T-helper 17 cell (primary cell): Measurements from ENCODE around the gene SPG7. TPM values are rescaled to one million over a fixed set of nuclear protein-coding genes. Genes with fewer than 3 reads are reported as not detected.
A peak's percentile ranks its signal among the peaks of the same experiment; 100 is the strongest.

Experiments used
- ATAC-seq: fragments of 150-1000 bp; cut with Tn5 transposase; 2 replicates; pipeline ENCODE4 v1.10.0; 2021; ENCODE audit warnings: mild to moderate bottlenecking, moderate library complexity
- DNase-seq, 3 donors: peaks; one replicate each; pipeline versions ENCODE4 v3.0.0 to v3.0.0-alpha.2; 2020 to 2021
- H3K9me3 ChIP-seq: one replicate; pipeline ENCODE4 v1.7.0; 2013; ENCODE audit warnings: low read length, mild to moderate bottlenecking; ENCODE audit not compliant: control insufficient read depth, poor library complexity, severe bottlenecking
- H3K27ac Mint-ChIP-seq: one replicate; pipeline ENCODE4 v1.8.0; 2022; ENCODE audit warnings: mild to moderate bottlenecking, moderate library complexity, mixed read lengths
- H3K27me3 Mint-ChIP-seq: one replicate; pipeline ENCODE4 v1.8.0; 2022; ENCODE audit warnings: mixed read lengths
- H3K36me3 Mint-ChIP-seq: one replicate; pipeline ENCODE4 v1.8.0; 2022; ENCODE audit warnings: low read depth, mixed read lengths
- H3K4me1 Mint-ChIP-seq: one replicate; pipeline ENCODE4 v1.8.0; 2022; ENCODE audit warnings: mild to moderate bottlenecking, mixed read lengths
- H3K4me3 Mint-ChIP-seq: one replicate; pipeline ENCODE4 v1.8.0; 2022; ENCODE audit warnings: mild to moderate bottlenecking, moderate library complexity, mixed read lengths
- total RNA-seq, 4 donors: library from RNA in 2 of 4; stranded (reverse) in 2 of 4; gene quantifications; one replicate each; pipeline ENCODE4 v1.2.3 and lab custom pipeline; 2022 to 2026

The SPG7 gene
- total RNA-seq, 2 donors from 2014 or later, result 140 to 154 TPM

DNA sequence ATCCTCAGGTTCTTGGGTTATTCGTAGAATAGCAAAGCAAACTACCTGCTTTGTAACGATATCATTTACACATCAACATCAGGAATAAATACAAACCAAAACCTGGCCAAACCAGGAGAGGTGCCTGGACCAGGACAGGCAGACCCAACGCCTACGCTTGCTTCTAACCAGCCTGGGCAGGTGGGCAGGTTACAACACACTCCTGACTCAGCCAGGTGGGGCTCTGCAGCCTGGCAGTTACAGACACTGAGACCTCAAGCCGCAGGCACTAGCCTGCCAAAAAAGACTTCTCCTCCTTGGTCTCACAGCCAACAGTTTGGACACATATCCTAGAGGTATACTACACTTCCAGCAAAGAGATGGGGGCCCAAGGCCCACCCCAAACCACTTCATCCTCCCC is 31.8 kb upstream of the SPG7 start:
- DNase-seq (no peak), ATAC-seq (peak; percentile 36)

DNA sequence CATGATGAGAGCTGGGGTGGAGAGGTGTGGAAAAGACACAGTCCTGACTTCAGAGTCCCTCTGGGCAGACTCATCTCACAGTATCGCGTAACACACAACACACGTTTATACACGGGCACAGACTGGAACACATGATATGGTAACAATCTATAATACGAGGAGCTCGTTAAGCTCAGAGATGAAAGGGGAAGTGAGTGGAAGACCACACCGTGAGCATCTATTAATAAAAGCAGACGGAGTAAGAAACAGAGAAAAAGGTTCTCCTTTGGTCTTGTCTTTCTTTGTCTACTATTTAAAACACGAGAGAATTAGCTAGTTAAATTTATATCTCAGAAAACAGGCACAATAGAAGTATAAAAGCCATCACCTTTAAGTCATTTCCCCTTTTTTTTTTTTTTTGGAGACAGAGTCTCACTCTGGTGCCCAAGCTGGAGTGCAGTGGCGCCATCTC is 31.4 kb upstream of the SPG7 start:
- Mint-ChIP-seq H3K27ac (peak overlapping the region; percentile 89), H3K36me3 (no peaks in the 10 kb centered on the region), H3K27me3 (no peaks in the 10 kb centered on the region), H3K4me1 (peaks cover 76% of the 10 kb centered on the region), H3K4me3 (peak overlapping the region; percentile 83)
- ATAC-seq (peak; percentile 41), DNase-seq (no peak)
- H3K9me3 ChIP-seq, result no peaks in the 10 kb centered on the region

More for the DNA sequence above, 31.8 kb upstream of the SPG7 start:
- H3K9me3 ChIP-seq, result no peaks in the 10 kb centered on the region
- Mint-ChIP-seq H3K4me3 (peak overlapping the region; percentile 83), H3K27me3 (no peaks in the 10 kb centered on the region), H3K27ac (peak overlapping the region; percentile 89), H3K36me3 (no peaks in the 10 kb centered on the region), H3K4me1 (peaks cover 76% of the 10 kb centered on the region)

DNA sequence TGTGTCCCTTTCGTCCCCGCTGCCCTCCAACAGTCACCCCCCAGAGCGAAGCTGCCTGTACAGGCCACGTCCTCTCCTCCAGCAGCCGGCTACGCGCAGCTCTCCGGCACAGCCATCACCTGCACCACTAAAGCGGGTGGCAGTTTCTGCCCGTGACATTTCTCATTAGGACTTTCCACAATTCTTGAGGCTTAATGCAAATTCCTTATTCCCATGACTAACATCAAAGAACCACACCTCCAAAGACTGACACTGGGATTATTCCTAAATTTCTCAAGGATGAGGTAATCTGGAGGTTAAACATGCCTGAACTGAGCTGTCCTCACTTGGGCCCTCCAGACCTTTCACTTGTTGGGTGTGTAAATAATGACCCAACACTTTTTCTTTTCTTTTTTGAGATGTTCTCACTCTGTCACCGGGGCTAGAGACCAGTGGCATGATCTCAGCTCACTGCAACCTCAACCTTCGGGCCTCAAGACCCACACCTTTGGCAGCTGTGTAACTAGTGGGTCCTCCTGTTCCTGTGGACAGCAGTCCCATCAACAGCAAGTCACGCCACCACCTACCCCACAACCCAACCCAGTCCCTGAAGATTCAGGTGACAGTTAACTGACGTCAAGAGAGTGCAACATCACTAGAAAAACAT is 29.5 kb upstream of the SPG7 start:
- H3K9me3 ChIP-seq, result no peaks in the 10 kb centered on the region
- DNase-seq (no peak), ATAC-seq (no peak)
- Mint-ChIP-seq H3K36me3 (no peaks in the 10 kb centered on the region), H3K27me3 (no peaks in the 10 kb centered on the region), H3K4me3 (peak overlapping the region; percentile 79), H3K27ac (peak overlapping the region; percentile 97), H3K4me1 (peaks cover 72% of the 10 kb centered on the region)

DNA sequence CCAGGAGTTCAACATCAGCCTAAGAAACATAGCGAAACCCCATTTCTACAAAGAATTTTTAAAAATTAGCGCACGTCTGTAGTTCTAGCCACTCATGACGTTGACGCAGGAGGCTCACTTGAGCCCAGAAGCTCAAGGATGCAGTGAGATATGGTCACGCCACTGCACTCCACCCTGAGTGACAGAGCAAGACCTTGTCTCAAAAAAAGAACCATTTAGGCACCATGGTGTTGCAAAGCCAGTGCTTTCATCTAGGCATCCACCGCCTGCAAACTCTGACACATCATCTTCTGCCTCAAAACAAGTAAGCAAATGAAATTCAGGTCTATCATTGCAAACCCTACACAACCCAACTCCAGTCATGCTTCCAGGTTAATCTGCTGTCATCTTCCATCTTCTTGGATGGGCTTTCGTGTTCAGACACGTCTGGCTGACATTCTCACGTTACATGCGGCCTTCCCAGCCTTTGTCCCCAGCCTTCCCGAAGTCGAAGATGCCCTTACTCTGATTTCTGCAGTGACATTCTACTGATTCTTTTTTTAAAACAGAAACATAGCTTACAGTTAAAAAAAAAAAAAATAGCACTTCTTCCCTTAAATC is 26.7 kb upstream of the SPG7 start:
- no peak for ATAC-seq
- Mint-ChIP-seq H3K4me1 (peaks cover 77% of the 10 kb centered on the region), H3K36me3 (peaks cover 2% of the 10 kb centered on the region), H3K27ac (peak overlapping the region; percentile 97), H3K27me3 (no peaks in the 10 kb centered on the region), H3K4me3 (peak overlapping the region; percentile 94)
- no peak for DNase-seq
- H3K9me3 ChIP-seq, result no peaks in the 10 kb centered on the region

DNA sequence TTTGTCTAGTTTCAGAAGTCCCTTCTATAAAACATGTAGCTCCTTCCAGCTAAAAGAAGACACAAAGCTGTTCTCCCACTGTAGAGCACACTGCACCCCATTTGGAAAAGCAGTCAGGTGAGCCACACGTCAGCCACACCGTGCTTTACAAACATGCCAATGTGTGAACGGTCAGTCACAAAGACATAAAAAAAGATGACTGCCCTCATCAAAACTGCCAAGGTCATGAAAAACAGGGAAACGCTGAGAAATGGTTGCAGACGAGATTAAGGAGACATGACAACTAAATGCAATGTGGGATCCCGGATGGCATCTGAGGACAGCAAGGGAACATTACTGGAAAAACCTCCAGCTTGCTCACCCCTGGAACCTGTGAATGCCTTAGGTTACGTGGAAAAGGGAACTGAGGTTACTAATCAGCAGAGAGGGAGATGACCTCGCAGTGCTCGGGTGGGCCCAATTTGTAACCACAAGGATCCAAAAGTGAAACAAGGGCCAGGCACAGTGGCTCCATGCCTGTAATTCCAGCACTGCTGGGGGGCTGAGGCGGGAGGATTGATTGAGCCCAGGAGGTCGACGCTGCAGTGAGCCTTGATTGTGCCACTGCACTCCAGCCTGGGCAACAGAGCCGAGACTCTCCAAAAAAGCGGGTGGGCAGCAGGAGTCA is 25.9 kb upstream of the SPG7 start:
- H3K4me1 Mint-ChIP-seq, result peaks cover 73% of the 10 kb centered on the region
- DNase-seq (no peak), ATAC-seq (no peak)
- H3K4me3 Mint-ChIP-seq, result peak overlapping the region; percentile 94
- H3K27me3 Mint-ChIP-seq, result no peaks in the 10 kb centered on the region
- H3K9me3 ChIP-seq, result no peaks in the 10 kb centered on the region
- H3K27ac Mint-ChIP-seq, result peak overlapping the region; percentile 97
- H3K36me3 Mint-ChIP-seq, result peaks cover 2% of the 10 kb centered on the region

- Mint-ChIP-seq H3K27me3 (no peaks in the 10 kb centered on the region), H3K36me3 (peaks cover 2% of the 10 kb centered on the region), H3K27ac (peak overlapping the region; percentile 97), H3K4me3 (peak overlapping the region; percentile 94), H3K4me1 (peaks cover 73% of the 10 kb centered on the region)
- DNase-seq, result no peak
- ATAC-seq, result no peak
- no peaks in the 10 kb centered on the region for H3K9me3 ChIP-seq
These were observed 25.4 kb upstream of the SPG7 start for GRCh38 chr16:89482817-89483205.

DNA sequence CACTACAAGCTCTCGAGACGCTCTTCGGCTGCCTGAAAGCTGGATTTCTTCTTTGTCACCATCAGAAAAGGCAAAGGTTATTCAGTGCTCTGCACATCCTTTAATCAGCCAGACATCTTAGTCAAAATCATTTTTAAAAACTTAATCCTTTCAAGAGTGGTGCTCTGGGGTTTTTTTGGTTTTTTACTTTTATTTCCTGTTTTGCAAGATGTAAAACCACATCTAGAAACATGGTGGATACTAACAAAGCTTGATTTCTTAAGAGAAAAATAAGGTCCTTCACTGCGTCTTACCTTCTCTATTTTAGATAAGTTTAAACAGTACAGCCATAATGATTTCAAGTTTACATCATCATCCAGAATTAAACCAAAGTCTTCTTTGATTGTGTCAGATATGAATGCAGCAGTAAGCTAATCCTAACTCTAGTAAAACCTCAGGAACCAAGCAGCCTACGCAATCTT is 24.1 kb upstream of the SPG7 start:
- ATAC-seq, result peak; percentile 78
- no peaks in the 10 kb centered on the region for H3K27me3 Mint-ChIP-seq
- DNase-seq, result no peak
- H3K36me3 Mint-ChIP-seq, result peaks cover 2% of the 10 kb centered on the region
- peaks cover 74% of the 10 kb centered on the region for H3K4me1 Mint-ChIP-seq
- H3K4me3 Mint-ChIP-seq, result peak overlapping the region; percentile 94
- peak overlapping the region; percentile 97 for H3K27ac Mint-ChIP-seq
- no peaks in the 10 kb centered on the region for H3K9me3 ChIP-seq

DNA sequence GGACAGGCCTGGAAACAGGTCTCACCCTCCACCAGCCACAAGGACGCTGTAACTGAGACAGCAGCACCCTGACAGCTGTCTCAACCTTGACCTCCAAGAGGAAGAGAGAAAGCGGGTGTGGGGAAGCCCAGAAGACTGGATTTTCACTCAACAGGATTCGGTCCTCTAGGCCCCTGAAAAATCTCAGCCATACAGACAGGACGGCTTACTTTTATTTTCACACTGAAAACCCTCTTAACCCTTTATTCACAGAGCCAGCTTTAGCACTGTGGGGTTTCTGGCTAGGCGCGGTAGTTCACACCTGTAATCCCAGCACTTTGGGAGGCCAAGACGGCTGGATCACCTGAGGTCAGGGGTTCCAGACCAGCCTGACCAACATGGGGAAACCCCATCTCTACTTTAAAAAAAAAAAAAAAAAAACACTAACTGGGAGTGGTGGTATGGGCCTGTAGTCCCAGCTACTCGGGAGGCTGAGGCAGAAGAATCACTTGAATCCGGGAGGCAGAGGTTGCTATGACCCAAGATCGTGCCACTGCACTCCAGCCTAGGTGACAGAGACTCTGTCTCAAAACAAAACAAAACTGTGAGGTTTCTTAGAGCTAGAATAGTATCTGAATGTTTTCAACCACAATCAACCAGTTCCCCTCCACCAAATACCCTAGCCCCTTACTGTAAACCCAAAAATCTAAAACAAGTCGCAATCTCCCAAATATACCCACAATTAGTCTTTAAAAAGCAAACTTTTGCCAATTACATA is 23.1 kb upstream of the SPG7 start:
- Mint-ChIP-seq H3K27ac (peak overlapping the region; percentile 97), H3K4me3 (peak overlapping the region; percentile 94), H3K27me3 (no peaks in the 10 kb centered on the region), H3K36me3 (peaks cover 2% of the 10 kb centered on the region), H3K4me1 (peaks cover 71% of the 10 kb centered on the region)
- no peaks in the 10 kb centered on the region for H3K9me3 ChIP-seq
- no peak for ATAC-seq
- DNase-seq, result no peak

GRCh38 chr16:89485701-89486246 is 22.4 kb upstream of the SPG7 start:
- H3K27ac Mint-ChIP-seq, result peak overlapping the region; percentile 97
- H3K9me3 ChIP-seq, result no peaks in the 10 kb centered on the region
- no peak for ATAC-seq
- H3K27me3 Mint-ChIP-seq, result no peaks in the 10 kb centered on the region
- H3K4me3 Mint-ChIP-seq, result peak overlapping the region; percentile 94
- peaks cover 69% of the 10 kb centered on the region for H3K4me1 Mint-ChIP-seq
- no peak for DNase-seq
- H3K36me3 Mint-ChIP-seq, result peaks cover 2% of the 10 kb centered on the region

GRCh38 chr16:89489040-89489897 is 18.9 kb upstream of the SPG7 start:
- peak overlapping the region; percentile 96 for H3K4me3 Mint-ChIP-seq
- peaks cover 4% of the 10 kb centered on the region for H3K36me3 Mint-ChIP-seq
- no peaks in the 10 kb centered on the region for H3K27me3 Mint-ChIP-seq
- H3K9me3 ChIP-seq, result no peaks in the 10 kb centered on the region
- peak overlapping the region; percentile 98 for H3K27ac Mint-ChIP-seq
- DNase-seq (peak; percentile 63 to 76 (median 66)), ATAC-seq (peak; percentile 52)
- peaks cover 54% of the 10 kb centered on the region for H3K4me1 Mint-ChIP-seq

DNA sequence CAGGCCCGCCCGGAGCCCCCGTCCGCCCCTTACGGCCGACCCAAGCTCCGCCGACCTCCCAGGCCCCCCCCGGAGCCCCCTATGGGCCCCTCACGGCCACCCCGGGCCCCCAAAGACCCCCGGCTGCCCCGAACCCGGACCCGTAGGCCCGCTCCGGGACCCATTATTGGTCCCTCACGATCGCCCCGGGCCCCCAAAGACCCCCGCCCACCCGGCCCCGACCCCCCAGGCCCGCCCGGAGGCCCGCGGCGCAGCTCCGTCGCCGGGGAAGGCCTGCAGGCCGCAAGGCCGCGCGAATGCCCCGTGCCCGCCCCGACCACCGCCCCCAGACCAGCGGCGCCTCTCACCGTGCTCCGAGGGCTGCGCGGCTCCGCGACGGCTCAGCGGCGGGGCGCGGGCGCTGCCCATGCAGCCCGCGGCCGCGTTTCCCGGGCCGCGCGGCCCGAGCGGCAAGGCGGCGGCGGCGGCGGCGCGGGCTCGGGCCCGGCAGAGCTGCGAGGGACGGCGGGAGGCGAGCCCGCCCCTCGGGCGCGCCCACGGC is 18.2 kb upstream of the SPG7 start:
- H3K4me3 Mint-ChIP-seq, result no peak overlapping the region

More for the DNA sequence above, 18.2 kb upstream of the SPG7 start:
- H3K27ac Mint-ChIP-seq, result no peak overlapping the region
- H3K4me1 Mint-ChIP-seq, result peaks cover 50% of the 10 kb centered on the region
- no peaks in the 10 kb centered on the region for H3K9me3 ChIP-seq
- DNase-seq (peak in 2 of 3 donors; percentile 13 to 22), ATAC-seq (no peak)
- H3K27me3 Mint-ChIP-seq, result no peaks in the 10 kb centered on the region
- H3K36me3 Mint-ChIP-seq, result peaks cover 4% of the 10 kb centered on the region
